DOHH2 (cell line): ENCODE results near the gene DNAI7.
A peak's percentile ranks its signal among the peaks of the same experiment; 100 is the strongest.

Experiments used
- H3F3A ChIP-seq: fragments of 200-600 bp; sonication (generic), shearing (Covaris generic); 2 replicates; pipeline ENCODE4 v1.6.0; 2016; ENCODE audit warnings: antibody characterized with exemption, mild to moderate bottlenecking; ENCODE audit not compliant: control insufficient read depth, insufficient read depth
- H3K27ac ChIP-seq: fragments of 200-600 bp; sonication (generic); 2 replicates; pipeline ENCODE4 v1.5.1; 2014; ENCODE audit warnings: low read depth, mild to moderate bottlenecking, low read length, moderate library complexity
- H3K27me3 ChIP-seq: fragments of 200-600 bp; sonication (generic); 2 replicates; pipeline ENCODE4 v1.6.1; 2014; ENCODE audit warnings: mild to moderate bottlenecking, low read length, mixed read lengths; ENCODE audit not compliant: control insufficient read depth
- H3K36me3 ChIP-seq: fragments of 200-600 bp; sonication (generic); 2 replicates; pipeline ENCODE4 v1.6.1; 2014; ENCODE audit warnings: mild to moderate bottlenecking, low read length, moderate library complexity, mixed read lengths; ENCODE audit not compliant: control insufficient read depth
- H3K4me1 ChIP-seq: fragments of 200-600 bp; sonication (generic); 2 replicates; pipeline ENCODE4 v1.6.1; 2014; ENCODE audit warnings: mild to moderate bottlenecking, low read length, mixed read lengths; ENCODE audit not compliant: control insufficient read depth
- H3K4me2 ChIP-seq: fragments of 200-600 bp; sonication (generic); 2 replicates; pipeline ENCODE4 v1.6.0; 2014; ENCODE audit warnings: mild to moderate bottlenecking, low read length, moderate library complexity
- H3K4me3 ChIP-seq: fragments of 200-600 bp; sonication (generic); 2 replicates; pipeline ENCODE4 v1.5.1; 2014; ENCODE audit warnings: mild to moderate bottlenecking, low read length, mixed read lengths
- H3K79me2 ChIP-seq: fragments of 200-600 bp; sonication (generic); 2 replicates; pipeline ENCODE4 v1.6.1; 2014; ENCODE audit warnings: mild to moderate bottlenecking, low read length, mixed read lengths; ENCODE audit not compliant: control insufficient read depth
- H3K9me2 ChIP-seq: fragments of 200-600 bp; sonication (generic); replicated peaks from 2 replicates; pipeline ENCODE4 v1.6.1; 2014; ENCODE audit warnings: mild to moderate bottlenecking, low read length, mixed read lengths; ENCODE audit not compliant: control insufficient read depth
- H3K9me3 ChIP-seq: fragments of 200-600 bp; sonication (generic); 2 replicates; pipeline ENCODE4 v1.6.1; 2014; ENCODE audit warnings: antibody characterized with exemption, low read length, mixed read lengths; ENCODE audit not compliant: control insufficient read depth, insufficient read depth
- H4K20me1 ChIP-seq: fragments of 200-600 bp; sonication (generic); 2 replicates; pipeline ENCODE4 v1.6.0; 2014; ENCODE audit warnings: low read depth, mild to moderate bottlenecking, antibody characterized with exemption, low read length, moderate library complexity; ENCODE audit not compliant: control insufficient read depth, insufficient read depth
- CTCF ChIP-seq: fragments of 200-600 bp; sonication (generic); IDR thresholded peaks from one replicate; pipeline ENCODE4 v1.5.1; 2014; ENCODE audit warnings: antibody characterized with exemption, mild to moderate bottlenecking, low read depth, low read length; ENCODE audit not compliant: poor library complexity, severe bottlenecking
- EZH2phosphoT487 ChIP-seq: fragments of 200-600 bp; sonication (generic); IDR thresholded peaks from 2 replicates; pipeline ENCODE4 v1.6.1; 2017; ENCODE audit warnings: borderline replicate concordance, mild to moderate bottlenecking, antibody characterized with exemption, low read length, moderate library complexity, mixed read lengths

The DNAI7 gene

DNA sequence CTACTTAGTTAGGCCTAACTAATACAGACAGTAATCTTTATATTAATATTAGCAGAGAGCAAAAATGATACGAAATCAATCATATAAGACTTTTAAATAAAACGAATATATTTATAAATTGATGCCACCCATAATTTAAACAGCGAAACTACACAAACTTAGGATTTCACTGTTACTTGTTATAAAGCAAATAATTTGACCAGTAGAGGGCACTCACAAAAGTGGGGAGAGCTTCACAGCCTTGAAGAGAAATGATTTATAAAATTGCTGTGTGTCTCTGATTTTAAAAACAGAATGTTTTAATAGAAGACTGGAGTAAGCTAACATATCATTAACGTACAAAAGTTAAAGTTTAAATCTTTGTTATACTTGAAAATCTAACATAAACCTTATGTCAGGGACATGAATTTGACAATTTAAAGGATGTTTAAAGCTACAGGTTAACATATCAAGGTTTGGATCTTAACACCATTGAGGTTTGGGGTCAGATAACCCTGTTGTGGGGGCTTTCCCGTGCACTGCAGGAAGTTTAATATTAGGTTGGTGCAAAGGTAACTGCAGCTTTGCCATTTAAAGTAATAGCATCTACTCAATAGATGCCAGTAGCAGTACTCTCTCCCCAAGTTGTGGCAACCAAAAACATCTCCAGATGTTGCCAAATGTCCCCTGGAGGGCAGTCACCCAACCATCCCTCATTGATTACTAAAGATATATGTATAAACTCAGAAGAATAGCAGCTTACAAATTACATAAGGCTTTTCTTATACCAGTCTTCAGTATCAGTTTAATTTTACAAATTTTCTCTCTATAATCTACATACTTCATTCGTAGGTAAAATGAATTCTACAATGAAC, 46.4 kb upstream of the DNAI7 start:
- no peaks in the 10 kb centered on the region for H3K9me3 ChIP-seq
- peaks cover 5% of the 10 kb centered on the region for H3K4me1 ChIP-seq
- H3K27me3 ChIP-seq, result no peaks in the 10 kb centered on the region
- no peaks in the 10 kb centered on the region for H3K9me2 ChIP-seq
- H3K4me3 ChIP-seq, result no peak overlapping the region
- H3K27ac ChIP-seq, result no peak overlapping the region
- H4K20me1 ChIP-seq, result 0 out of 2 replicates have a peak, but pooled peaks cover 4% of the 10 kb centered on the region
- H3K79me2 ChIP-seq, result peaks cover 49% of the 10 kb centered on the region
- TF ChIP-seq CTCF (peak; percentile 74), EZH2phosphoT487 (no peak)
- H3K4me2 ChIP-seq, result peak overlapping the region; percentile 14; the same call in 1 of the 2 replicates
- H3F3A ChIP-seq, result peaks cover 17% of the 10 kb centered on the region; the same call in 1 of the 2 replicates
- peaks cover 59% of the 10 kb centered on the region for H3K36me3 ChIP-seq

- H3K4me3 ChIP-seq, result no peak overlapping the region
- H3K9me2 ChIP-seq, result no peaks in the 10 kb centered on the region
- H3K4me2 ChIP-seq, result no peak overlapping the region
- peaks cover 47% of the 10 kb centered on the region for H3K36me3 ChIP-seq
- H3K27me3 ChIP-seq, result no peaks in the 10 kb centered on the region
- H3F3A ChIP-seq, result peaks cover 9% of the 10 kb centered on the region; the same call in 1 of the 2 replicates
- TF ChIP-seq EZH2phosphoT487, result no peak
- no peak for TF ChIP-seq CTCF
- H3K4me1 ChIP-seq, result peaks cover 4% of the 10 kb centered on the region
- peaks cover 30% of the 10 kb centered on the region for H3K79me2 ChIP-seq
- H4K20me1 ChIP-seq, result peaks cover 4% of the 10 kb centered on the region; the same call in 1 of the 2 replicates
- no peaks in the 10 kb centered on the region for H3K9me3 ChIP-seq
- no peak overlapping the region for H3K27ac ChIP-seq
Measured at GRCh38 chr12:25236626-25237025, 41.7 kb upstream of the DNAI7 start.

GRCh38 chr12:25236190-25236589, 41.2 kb upstream of the DNAI7 start:
- TF ChIP-seq CTCF (no peak), EZH2phosphoT487 (no peak)
- Histone ChIP-seq H4K20me1 (peaks cover 4% of the 10 kb centered on the region; the same call in 1 of the 2 replicates), H3K27ac (no peak overlapping the region), H3K4me2 (no peak overlapping the region), H3K4me1 (no peaks in the 10 kb centered on the region; the same call in 1 of the 2 replicates), H3K79me2 (peaks cover 30% of the 10 kb centered on the region), H3K36me3 (peaks cover 45% of the 10 kb centered on the region), H3K4me3 (no peak overlapping the region), H3K27me3 (no peaks in the 10 kb centered on the region), H3K9me3 (no peaks in the 10 kb centered on the region), H3F3A (peaks cover 5% of the 10 kb centered on the region; the same call in 1 of the 2 replicates), H3K9me2 (no peaks in the 10 kb centered on the region)
